ELF-1 (cell line): Measurements from ENCODE around the gene SERPINE1.
A peak's percentile ranks its signal among the peaks of the same experiment; 100 is the strongest.
"Not testable (repeated sequence)": the region's sequence is repeated elsewhere in the genome, so short reads cannot be mapped to it uniquely, and the experiment has no call there.

Source experiments
- DNase-seq: peaks from one replicate; pipeline ENCODE4 v3.0.0-alpha.2; 2016; ENCODE audit warnings: low read depth, low spot score

Gene SERPINE1

GRCh38 chr7:101126651-101127459 lies at the start of gene SERPINE1:
Gene SERPINE1, plus strand, starts transcription at chr7:101127104. Its CDS starts 1,290 bp downstream, at chr7:101128394.
- DNase-seq: peak; percentile 89

DNA sequence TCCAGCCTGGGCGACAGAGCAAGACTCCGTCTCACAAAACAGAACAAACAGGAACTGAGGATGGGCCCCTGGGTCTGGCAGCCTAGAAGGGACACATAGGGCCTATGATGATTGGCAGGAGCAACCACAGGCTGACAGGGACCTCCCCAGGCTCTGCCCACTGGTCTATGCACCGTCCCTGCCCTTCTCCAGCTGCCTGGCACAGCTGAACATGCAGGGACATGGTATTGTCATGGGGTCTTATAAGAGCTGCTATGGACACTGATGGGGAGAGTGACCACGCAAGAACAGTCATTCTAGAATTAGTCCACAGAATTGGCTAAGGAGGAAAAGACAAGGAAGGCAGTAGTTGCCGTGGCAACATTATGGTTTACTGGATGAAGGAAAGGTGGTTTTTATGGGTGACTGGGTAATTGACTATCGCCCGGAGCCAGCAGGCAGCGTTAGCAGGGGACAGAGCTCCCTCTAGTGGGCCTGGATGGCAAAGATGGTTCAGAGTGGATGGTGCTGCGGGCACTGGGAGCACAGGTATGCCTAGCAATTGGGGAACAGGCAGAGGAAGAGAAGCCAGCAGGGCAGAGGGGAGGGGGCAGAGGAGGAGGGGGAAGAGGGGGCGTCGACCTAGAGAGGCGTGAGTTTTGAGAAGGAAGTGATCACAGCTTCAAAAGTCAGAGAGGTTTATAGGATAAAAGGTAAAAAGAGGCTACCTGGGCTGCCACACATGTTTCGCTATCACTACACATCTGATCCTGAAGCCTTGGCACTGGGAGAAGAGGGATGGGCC lies 49.4 kb upstream of the SERPINE1 start:
- DNase-seq: peak; percentile 92

GRCh38 chr7:101081432-101081831 lies 45.5 kb upstream of the SERPINE1 start:
- no peak for DNase-seq

DNA sequence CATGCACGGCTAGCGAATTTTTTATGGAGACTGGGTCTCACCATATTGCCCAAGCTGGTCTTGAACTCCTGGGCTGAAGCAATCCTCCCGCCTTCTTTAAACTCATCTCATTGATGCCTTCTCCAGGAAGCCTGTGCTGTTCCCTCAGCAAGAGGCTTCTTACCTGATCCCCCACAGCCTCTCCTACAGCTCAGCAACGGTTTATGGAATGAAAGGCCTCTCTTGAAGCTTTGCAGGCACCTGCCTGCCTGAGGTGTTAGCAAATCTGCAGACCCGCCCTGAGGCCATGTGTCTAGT lies 42.1 kb upstream of the SERPINE1 start:
- no peak for DNase-seq

DNA sequence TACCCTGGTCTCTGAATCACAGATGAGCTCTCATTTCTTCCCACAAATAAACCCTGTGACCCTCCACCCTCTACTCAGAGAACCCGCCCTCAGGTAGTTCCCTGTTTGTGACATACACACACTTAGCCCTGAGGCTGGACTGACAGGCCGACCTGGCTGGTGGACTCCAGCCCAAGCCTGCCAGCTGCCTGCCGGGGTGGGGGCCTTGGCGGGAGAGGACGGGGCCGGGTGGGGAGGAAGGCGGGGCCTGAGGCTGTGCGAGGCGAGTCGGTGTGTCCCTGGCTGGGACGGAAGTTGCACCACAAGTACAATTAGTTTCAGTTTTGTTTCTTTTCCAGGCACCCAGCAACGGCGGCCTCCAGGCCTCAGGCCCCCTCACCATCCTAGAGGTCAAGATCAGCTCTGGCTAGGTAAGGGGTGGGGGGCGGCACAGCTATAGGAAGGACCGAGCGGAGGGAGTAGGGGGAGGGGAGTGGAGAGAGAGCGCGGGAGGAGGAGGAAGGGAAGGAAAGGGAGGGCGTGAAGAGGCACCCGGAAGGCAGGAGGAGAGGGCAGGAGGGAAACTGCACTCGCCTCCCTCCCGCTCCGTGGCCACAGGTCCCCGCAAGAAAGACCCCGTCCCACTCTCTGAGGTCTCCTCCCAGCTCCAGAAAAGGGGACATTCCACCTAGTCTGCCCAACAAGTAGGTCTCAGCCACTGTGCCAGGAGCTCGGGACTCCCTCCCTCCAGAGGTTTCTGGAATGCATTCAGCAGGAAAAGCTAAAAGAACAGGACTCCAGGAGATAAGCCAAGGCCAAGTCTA lies 41.5 kb upstream of the SERPINE1 start, which contains the start of gene TRIM56:
Gene TRIM56 (plus strand): TSS at position 320 of the 803 bp plus-strand sequence. CDS start 1,832 bp downstream, outside the sequence.
- peak; percentile 96 for DNase-seq

GRCh38 chr7:101087334-101088068 lies 39.4 kb upstream of the SERPINE1 start:
- no peak for DNase-seq

- no peak for DNase-seq
Measured at GRCh38 chr7:101088069-101088425, 38.9 kb upstream of the SERPINE1 start.

DNA sequence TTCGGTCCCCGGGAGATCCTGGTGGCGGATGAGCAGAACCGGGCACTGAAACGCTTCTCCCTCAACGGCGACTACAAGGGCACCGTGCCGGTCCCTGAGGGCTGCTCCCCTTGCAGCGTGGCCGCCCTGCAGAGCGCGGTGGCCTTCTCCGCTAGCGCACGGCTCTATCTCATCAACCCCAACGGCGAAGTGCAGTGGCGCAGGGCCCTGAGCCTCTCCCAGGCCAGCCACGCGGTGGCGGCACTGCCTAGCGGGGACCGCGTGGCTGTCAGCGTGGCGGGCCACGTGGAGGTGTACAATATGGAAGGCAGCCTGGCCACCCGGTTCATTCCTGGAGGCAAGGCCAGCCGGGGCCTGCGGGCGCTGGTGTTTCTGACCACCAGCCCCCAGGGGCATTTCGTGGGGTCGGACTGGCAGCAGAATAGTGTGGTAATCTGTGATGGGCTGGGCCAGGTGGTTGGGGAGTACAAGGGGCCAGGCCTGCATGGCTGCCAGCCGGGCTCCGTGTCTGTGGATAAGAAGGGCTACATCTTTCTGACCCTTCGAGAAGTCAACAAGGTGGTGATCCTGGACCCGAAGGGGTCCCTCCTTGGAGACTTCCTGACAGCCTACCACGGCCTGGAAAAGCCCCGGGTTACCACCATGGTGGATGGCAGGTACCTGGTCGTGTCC lies 37.9 kb upstream of the SERPINE1 start:
- DNase-seq: no peak

- DNase-seq: no peak
Measured at GRCh38 chr7:101089876-101090275, 37.0 kb upstream of the SERPINE1 start.

DNA sequence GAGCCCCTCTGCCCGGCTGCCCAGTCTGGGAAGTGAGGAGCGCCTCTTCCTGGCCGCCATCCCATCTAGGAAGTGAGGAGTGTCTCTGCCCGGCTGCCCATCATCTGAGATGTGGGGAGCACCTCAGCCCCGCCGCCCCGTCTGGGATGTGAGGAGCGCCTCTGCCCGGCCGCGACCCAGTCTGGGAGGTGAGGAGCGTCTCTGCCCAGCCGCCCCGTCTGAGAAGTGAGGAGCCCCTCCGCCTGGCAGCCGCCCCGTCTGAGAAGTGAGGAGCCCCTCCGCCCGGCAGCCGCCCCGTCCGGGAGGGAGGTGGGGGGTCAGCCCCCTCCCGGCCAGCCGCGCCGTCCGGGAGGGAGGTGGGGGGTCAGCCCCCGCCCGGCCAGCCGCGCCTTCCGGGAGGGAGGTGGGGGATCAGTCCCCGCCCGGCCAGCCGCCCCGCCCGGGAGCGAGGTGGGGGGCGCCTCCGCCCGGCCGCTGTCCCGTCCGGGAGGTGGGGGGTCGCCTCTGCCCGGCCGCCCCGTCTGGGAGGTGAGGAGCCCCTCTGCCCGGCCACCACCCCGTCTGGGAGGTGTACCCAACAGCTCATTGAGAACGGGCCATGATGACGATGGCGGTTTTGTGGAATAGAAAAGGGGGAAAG lies 34.5 kb upstream of the SERPINE1 start:
- not testable (repeated sequence) for DNase-seq

- no peak for DNase-seq
Measured at GRCh38 chr7:101093906-101094305, 33.0 kb upstream of the SERPINE1 start.

DNA sequence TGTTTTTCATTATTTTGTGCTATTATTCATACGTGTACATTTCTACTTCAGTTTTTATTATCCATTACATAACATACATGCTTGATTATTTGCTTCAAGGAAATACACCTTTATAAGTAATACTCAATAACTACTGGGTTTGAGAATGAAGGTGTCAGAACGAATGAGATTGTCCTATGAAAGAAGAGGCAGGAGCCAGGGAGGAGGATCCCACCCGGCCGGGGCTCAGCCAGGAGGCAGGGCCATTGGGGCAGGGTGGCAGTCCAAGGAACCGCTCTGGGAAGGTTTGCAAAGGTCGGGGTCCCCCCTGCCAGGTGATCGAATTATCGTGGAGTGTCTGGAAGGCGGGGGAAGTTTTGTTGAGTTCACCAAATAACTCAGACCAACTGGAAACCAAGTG lies 32.5 kb upstream of the SERPINE1 start:
- no peak for DNase-seq

DNA sequence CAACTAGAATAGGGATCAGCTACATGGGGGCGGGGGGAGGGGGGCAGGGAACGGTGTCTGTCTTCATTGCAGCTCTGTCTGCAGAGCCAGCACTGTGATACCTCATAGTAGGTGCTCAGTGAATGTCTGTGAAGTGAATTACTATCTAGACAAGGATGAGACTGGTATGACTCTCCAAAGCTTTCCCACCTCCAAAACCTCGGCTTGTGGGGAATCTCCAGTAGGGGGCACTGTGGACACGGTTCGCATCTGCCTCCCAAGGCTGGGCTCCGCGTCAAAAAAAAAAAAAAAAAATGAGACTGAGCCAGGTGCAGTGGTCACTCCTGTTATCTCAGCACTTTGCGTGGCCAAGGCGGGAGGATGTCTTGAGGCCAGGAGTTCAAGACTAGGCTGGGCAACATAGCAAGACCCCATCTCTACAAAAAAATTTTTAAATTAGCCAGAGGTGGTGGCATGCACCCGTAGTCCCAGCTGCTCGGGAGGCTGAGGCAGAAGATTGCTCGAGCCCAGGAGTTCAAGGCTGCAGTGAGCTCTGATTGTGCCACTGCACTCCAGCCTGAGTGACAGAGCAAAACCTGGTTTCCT lies 32.0 kb upstream of the SERPINE1 start:
- DNase-seq: peak; percentile 84

- no peak for DNase-seq
Measured at GRCh38 chr7:101096331-101096956, 30.5 kb upstream of the SERPINE1 start.

DNA sequence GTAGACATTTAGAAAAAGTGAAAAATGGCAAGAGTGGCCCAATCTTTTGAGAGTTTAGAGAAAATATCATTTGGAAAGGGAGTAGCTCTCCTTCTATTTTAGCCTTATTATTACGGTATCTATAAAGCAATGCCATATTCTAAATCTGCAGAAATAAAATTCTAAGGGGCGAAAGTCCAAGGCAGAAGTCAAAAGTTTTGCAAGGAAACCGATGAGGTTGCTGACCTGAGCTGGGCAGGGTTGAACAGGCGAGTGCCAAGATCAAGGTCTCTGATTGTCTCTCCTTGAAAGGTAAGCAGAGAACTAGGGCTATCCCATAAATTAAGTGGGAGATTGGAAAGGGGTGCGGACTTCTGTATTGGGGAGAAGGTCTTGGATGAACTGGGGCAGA lies 30.0 kb upstream of the SERPINE1 start:
- no peak for DNase-seq

DNA sequence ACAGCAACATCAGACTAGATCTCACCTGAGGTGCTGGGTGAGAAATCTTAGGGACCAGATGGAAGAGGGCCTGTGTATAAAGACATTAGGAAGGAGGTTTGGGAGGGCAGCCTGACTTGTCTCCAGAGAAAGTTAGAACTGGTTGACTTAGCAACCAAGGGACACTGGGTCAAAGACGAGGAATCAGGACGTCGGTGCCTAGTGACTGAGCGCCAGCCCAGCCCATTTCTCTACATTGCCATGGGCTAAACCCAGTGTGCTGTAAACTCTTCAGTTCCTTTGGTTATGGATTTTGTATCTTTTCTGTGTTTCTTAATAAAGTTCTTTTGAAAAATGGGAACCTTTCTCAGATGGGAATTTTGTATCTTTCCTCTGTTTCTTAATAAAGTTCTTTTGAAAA lies 29.3 kb upstream of the SERPINE1 start:
- no peak for DNase-seq

DNA sequence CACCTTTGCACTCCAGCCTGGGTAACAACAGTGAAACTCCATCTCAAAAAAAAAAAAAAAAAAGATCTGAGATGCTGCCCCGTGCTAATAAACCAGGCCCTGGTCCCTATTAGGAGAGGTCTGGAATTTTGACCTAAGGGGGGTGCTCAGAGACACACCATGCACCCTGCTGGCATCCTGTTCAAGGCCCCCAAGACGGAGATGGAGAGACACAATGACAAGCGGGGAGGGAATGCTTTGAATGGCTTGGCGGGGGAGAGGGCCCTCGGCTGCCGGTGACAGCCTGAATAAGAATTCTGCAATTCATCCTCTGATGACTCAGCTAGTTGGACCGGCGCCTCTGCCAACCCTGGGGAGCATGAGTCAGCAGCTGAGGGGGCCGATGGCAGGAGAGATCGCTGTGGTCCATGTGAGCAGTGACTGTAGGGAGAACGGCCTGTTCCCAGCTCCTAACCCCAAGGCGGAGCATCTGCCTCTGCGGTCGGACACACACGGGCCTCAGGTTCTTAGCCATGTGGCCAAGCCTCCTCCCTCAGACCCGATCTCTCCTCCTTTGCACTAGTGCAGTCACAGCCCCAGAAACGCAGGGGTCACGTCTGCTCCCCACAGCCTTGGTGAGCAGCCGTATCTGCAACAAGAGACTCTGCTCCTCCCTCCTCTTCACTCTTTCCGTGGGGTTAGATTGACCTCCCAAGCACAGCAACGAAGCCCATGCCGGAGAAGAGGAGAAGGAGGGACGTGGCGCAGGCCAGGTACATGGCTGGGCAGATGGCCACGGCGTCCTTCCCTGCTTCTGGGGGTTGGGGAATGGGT lies 26.7 kb upstream of the SERPINE1 start:
- DNase-seq: peak; percentile 96
